GM12873 (cell line): ENCODE data around the gene COL15A1.

Source experiments
- CTCF ChIP-seq: IDR thresholded peaks from 2 replicates; pipeline ENCODE4 v1.5.1; 2012; ENCODE audit warnings: low read depth, mild to moderate bottlenecking, moderate library complexity, low read length, control low read depth; ENCODE audit not compliant: insufficient read depth; ENCODE audit errors: missing control alignments

The COL15A1 gene

GRCh38 chr9:98935071-98935505 lies 8.6 kb upstream of the COL15A1 start:
- no peak for TF ChIP-seq CTCF

GRCh38 chr9:98940276-98940675 lies 3.4 kb upstream of the COL15A1 start:
- TF ChIP-seq CTCF = no peak

- no peak for TF ChIP-seq CTCF
Measured at GRCh38 chr9:98941946-98942523, 1.7 kb upstream of the COL15A1 start.

GRCh38 chr9:98942906-98943681 lies 613 bp upstream of the COL15A1 start:
- TF ChIP-seq CTCF = no peak

- TF ChIP-seq CTCF = no peak
Measured at GRCh38 chr9:98944057-98944733, 488 bp downstream of the COL15A1 start.

- no peak for TF ChIP-seq CTCF
Measured at GRCh38 chr9:98944734-98945074, 997 bp downstream of the COL15A1 start.

- TF ChIP-seq CTCF = no peak
Measured at GRCh38 chr9:98949565-98949964, 5.9 kb downstream of the COL15A1 start.
